Activated naive CD4-positive, alpha-beta T cell treated with anti-CD3 and anti-CD28 coated beads, Interleukin-2, amount 50 U/mL, for 24 hours (primary cell): Measurements from ENCODE around the gene MYL10.

ENCODE experiments used
- H3K27ac Mint-ChIP-seq: one replicate; pipeline ENCODE4 v1.8.0; 2021; ENCODE audit warnings: mild to moderate bottlenecking, mixed read lengths
- H3K27me3 Mint-ChIP-seq: one replicate; pipeline ENCODE4 v1.8.0; 2021; ENCODE audit warnings: mixed read lengths
- H3K36me3 Mint-ChIP-seq: one replicate; pipeline ENCODE4 v1.8.0; 2021; ENCODE audit warnings: mixed read lengths
- H3K4me1 Mint-ChIP-seq: one replicate; pipeline ENCODE4 v1.8.0; 2021; ENCODE audit warnings: mixed read lengths
- H3K4me3 Mint-ChIP-seq: one replicate; pipeline ENCODE4 v1.8.0; 2021; ENCODE audit warnings: mild to moderate bottlenecking, mixed read lengths
- H3K9me3 Mint-ChIP-seq: one replicate; pipeline ENCODE4 v1.8.0; 2021; ENCODE audit warnings: mixed read lengths

The MYL10 gene

DNA sequence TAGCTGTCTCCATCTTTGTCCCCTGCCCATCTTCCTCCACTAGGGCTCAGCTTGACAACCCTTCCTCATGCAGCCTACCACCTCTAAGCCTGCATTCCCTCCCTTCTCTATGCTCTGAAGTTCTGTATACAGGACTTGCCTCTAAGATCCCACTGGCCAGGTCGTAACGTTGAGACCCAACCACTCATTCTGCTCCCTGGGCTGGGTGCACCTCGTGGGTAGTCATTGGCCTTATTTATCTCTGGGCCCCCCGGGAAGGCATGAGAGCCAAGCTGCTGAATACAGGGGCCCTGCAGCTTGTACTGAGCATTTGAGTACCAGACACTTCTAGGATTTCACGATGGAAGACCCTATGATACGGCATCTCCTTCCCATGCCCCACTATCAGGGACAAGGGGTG lies 31.2 kb downstream of the MYL10 start:
- Mint-ChIP-seq H3K9me3 (no peaks in the 10 kb centered on the region), H3K27me3 (no peaks in the 10 kb centered on the region), H3K4me3 (no peak overlapping the region), H3K4me1 (no peaks in the 10 kb centered on the region), H3K27ac (no peak overlapping the region), H3K36me3 (no peaks in the 10 kb centered on the region)

DNA sequence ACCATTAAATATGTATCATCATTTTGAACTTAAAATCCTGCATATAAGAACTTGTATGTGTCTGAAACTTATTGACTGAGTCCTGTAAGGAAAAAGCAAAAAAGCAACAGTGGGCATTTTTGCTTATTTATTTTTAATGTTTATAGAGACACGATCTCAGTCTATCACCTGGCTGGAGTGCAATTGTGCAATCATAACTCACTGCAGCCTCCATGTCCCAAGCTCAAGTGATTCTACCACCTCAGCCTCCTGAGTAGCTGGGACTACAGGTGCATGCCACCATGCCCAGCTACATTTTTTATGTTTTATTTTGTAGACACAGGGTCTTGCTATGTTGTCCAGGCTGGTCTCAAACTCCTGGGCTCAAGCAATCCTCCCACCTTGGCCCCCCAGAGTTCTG lies 32.2 kb downstream of the MYL10 start:
- Mint-ChIP-seq H3K27me3 (no peaks in the 10 kb centered on the region), H3K4me1 (no peaks in the 10 kb centered on the region), H3K4me3 (no peak overlapping the region), H3K27ac (no peak overlapping the region), H3K36me3 (no peaks in the 10 kb centered on the region), H3K9me3 (no peaks in the 10 kb centered on the region)

DNA sequence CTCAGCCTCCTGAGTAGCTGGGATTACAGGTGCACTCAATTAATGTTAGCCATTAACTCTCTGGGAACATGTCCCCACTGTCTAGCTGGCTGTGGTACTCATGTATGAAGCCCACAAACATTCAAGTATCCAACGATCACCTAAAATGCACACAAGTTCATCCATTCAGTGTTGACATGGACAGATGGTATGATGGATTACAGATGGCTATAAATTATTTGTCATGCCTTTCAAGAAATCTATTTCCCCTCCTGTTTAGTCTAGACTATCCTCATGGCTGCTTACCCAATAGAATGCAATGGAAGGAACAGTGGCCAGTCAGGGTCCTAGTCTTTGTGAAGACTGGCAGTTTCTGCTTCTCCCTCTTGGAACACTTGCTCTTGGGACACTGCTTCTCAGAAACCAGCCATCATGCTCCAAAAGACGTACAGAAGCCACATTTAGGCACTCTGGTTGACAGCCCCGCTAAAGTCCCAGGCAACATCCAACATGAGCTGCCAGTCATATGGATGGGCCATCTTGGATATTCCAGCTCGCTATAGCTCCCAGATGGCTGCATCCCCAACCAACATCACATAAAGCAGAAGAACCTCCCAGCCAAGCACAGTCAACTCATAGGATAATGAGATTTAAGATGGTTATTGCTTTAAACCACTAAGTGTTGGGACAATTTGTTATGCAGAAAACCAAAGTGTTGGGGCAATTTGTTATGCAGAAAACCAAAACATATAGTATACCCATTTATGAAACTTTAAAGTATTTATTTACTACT lies 33.1 kb downstream of the MYL10 start:
- Mint-ChIP-seq H3K4me1 (no peaks in the 10 kb centered on the region), H3K4me3 (no peak overlapping the region), H3K9me3 (no peaks in the 10 kb centered on the region), H3K27ac (no peak overlapping the region), H3K27me3 (no peaks in the 10 kb centered on the region), H3K36me3 (no peaks in the 10 kb centered on the region)

GRCh38 chr7:101595246-101595645 lies 33.9 kb downstream of the MYL10 start:
- Mint-ChIP-seq H3K27me3 (no peaks in the 10 kb centered on the region), H3K4me1 (no peaks in the 10 kb centered on the region), H3K9me3 (no peaks in the 10 kb centered on the region), H3K4me3 (no peak overlapping the region), H3K36me3 (no peaks in the 10 kb centered on the region), H3K27ac (no peak overlapping the region)

DNA sequence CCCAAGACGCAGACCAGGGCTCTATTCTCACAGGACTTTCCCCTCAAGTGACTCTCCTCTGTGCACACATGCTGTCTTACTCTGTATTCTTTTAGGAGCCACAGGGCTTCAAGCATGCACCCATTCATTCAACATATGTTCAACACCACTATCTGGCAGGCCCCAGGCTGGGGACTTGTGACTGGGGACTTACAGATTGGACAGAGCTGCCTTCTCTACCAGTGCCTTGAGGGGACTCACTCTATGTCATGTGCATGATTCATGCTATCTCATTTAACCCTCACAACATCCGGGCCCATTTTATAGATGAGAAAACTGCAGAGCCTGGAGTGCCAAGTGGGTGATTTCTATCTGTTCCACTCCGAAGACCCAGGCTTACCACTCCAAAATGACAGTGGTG lies 34.3 kb downstream of the MYL10 start:
- Mint-ChIP-seq H3K4me3 (no peak overlapping the region), H3K27me3 (no peaks in the 10 kb centered on the region), H3K27ac (no peak overlapping the region), H3K4me1 (no peaks in the 10 kb centered on the region), H3K9me3 (no peaks in the 10 kb centered on the region), H3K36me3 (no peaks in the 10 kb centered on the region)

- H3K9me3 Mint-ChIP-seq = no peaks in the 10 kb centered on the region
- H3K4me1 Mint-ChIP-seq = no peaks in the 10 kb centered on the region
- no peaks in the 10 kb centered on the region for H3K36me3 Mint-ChIP-seq
- no peak overlapping the region for H3K27ac Mint-ChIP-seq
- H3K4me3 Mint-ChIP-seq = no peak overlapping the region
- no peaks in the 10 kb centered on the region for H3K27me3 Mint-ChIP-seq
Measured at GRCh38 chr7:101593556-101593955, 35.5 kb downstream of the MYL10 start.

- Mint-ChIP-seq H3K27ac (no peak overlapping the region), H3K4me3 (no peak overlapping the region), H3K36me3 (no peaks in the 10 kb centered on the region), H3K4me1 (no peaks in the 10 kb centered on the region), H3K9me3 (no peaks in the 10 kb centered on the region), H3K27me3 (no peaks in the 10 kb centered on the region)
Measured at GRCh38 chr7:101591504-101591903, 37.6 kb downstream of the MYL10 start.

DNA sequence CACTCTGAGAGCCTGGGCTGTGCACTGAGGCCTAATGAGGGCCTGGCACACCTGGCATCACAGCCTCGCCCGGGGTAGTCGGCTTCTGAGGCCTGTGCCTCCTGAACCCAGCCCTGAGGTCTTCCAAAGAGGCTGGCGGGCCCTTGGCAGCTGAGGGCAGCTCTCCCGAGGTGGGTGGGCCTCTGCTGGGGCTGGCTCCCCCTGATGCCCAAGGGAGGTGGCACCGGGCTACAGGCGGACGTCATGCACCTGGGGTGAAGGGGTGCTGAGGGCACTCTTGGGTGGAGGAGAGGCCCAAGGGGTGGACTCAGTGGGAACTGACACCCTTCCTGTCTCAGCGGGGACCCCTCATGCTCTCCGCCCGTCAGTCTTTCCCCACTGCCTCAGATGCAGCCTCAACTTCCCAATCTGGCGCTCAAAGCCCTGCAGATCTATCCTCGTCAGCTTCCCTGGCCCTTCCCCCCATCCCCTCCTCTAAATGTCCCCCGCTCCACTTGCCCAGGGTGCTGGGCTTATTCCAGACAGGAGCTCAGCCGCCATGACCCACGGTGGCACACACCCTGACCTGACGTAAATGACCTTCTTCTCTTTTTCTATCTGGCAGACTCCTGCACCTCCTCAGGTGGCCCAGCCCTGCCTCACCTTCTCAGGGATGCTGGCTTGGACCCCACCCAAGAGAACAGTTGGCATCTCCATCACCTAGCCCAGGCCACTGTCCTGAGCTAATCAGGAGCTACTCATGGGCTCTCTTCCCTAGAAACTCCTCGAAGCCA lies 38.2 kb downstream of the MYL10 start:
- H3K27ac Mint-ChIP-seq = no peak overlapping the region

GRCh38 chr7:101589976-101590662 lies 39.0 kb downstream of the MYL10 start:
- Mint-ChIP-seq H3K27me3 (no peaks in the 10 kb centered on the region), H3K9me3 (no peaks in the 10 kb centered on the region), H3K27ac (no peak overlapping the region), H3K36me3 (no peaks in the 10 kb centered on the region), H3K4me3 (no peak overlapping the region), H3K4me1 (no peaks in the 10 kb centered on the region)

More for the DNA sequence above, 38.2 kb downstream of the MYL10 start:
- H3K9me3 Mint-ChIP-seq = no peaks in the 10 kb centered on the region
- no peaks in the 10 kb centered on the region for H3K36me3 Mint-ChIP-seq
- H3K4me3 Mint-ChIP-seq = no peak overlapping the region
- H3K4me1 Mint-ChIP-seq = no peaks in the 10 kb centered on the region
- no peaks in the 10 kb centered on the region for H3K27me3 Mint-ChIP-seq

DNA sequence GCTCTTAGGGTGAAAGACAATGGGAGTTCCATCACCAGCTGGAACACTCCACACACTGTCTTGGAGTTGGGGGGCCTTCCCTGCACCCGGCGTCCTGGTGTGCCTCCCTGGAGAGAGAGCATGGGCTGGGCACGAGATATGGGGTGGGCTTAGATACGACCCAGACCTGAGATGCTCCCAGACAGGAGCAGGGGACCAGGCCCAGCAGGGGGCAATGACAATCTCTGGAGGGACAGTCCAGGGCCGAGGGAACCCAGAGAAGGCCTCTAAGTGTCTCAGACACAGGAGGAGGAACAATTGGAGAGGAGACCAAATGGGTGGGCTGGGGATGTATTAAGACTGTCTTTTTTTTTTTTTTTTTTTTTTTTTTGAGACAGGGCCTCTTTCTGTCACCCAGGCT lies 40.0 kb downstream of the MYL10 start:
- no peak overlapping the region for H3K27ac Mint-ChIP-seq
- no peak overlapping the region for H3K4me3 Mint-ChIP-seq
- H3K27me3 Mint-ChIP-seq = no peaks in the 10 kb centered on the region
- H3K36me3 Mint-ChIP-seq = no peaks in the 10 kb centered on the region
- H3K4me1 Mint-ChIP-seq = no peaks in the 10 kb centered on the region
- no peaks in the 10 kb centered on the region for H3K9me3 Mint-ChIP-seq

GRCh38 chr7:101588131-101588935 lies 40.8 kb downstream of the MYL10 start:
- Mint-ChIP-seq H3K9me3 (no peaks in the 10 kb centered on the region), H3K4me3 (no peak overlapping the region), H3K27ac (no peak overlapping the region), H3K4me1 (no peaks in the 10 kb centered on the region), H3K36me3 (no peaks in the 10 kb centered on the region), H3K27me3 (no peaks in the 10 kb centered on the region)

DNA sequence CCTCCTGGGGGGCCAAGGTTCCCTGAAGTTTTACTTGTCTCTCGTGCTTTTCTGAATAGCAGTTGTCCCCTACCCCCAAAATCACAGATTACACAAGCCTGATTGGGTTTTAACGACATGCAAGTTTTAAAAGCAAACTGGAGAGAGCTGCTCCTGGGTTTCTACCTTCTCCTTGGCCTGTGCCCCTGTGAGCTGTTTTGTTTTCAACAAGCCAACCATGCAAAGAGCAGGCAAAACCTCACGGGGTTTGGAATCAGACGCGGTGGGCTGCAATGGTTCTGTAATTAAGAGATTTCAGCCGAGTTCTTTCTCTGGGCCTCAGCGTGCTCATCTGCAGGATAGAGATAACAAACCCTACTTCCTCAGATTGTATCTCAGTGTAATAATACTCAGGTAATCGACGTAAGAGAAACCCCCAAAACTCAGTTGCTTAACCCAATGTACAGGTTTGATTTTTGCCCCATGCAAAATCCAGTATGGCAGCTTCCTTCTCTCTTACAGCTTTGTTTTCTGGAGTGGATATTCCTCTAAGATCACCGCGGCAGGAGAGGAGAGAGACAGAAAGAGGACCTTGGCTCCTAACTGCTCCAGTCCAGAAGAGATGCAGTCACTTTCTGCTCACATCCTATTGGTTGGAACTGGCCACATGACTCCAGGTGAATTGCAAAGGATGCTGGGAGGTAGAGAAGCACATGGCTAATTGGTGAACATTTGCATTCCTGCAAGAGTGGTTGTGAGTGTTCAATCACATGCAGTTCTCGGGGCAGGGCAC lies 42.0 kb downstream of the MYL10 start:
- Mint-ChIP-seq H3K27ac (no peak overlapping the region), H3K4me3 (no peak overlapping the region), H3K4me1 (no peaks in the 10 kb centered on the region), H3K27me3 (no peaks in the 10 kb centered on the region), H3K36me3 (no peaks in the 10 kb centered on the region), H3K9me3 (no peaks in the 10 kb centered on the region)

DNA sequence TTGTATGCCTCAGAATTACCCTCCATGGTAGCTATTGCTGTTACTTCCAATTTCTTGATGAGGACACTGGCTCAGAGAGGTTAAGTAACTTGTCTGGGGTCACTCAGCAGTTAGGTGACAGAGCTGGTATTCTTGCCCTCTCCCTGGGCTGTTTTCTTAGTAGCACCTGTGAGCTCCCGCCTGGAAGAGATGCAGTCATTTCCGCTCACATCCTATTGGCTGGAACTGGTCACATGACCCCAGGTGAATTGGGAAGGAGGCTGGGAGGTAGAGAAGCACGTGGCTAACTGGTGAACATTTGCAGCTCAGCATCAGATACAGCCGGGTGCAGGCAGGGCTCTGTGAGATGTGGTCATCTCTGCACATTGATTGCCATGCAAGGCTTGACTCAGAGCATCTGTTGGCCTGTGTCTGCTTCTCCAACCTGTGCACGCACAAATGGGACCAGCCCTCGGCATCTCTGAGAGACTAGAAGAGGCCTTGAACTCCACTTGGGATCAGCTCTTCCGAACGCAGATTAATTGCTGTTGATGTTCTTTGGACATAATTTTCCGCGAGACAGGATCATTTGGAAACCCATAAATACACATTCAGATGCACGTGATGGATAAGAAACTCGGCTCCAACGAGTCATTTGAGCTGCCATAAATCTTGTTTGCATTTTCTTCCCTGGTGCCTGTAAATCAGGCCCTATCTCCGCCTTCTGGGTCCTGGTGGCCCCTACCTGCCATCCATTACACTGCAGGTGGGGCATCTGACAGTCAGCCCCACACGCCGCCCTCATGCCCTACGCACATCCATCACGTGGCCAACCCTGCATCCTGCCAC lies 42.8 kb downstream of the MYL10 start:
- Mint-ChIP-seq H3K27me3 (no peaks in the 10 kb centered on the region), H3K27ac (no peak overlapping the region)

DNA sequence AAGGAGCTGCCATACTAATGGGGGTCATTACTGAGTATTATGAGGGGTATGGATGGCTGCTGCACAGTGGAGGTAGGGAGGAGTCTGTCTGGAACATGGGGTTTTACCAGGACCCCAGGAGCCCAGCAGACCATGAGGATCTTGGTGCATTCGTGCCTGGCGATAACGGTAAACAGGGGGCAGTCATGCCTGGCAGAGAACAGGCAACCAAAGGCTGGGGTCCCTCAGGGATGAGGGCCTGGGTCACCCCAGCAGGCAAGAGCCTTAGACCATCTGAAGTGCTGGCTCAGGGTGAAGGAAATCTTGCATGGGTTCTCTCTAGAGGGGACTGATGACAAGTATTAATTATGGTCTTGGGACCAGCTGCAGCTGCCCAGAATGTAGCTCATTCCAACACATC lies 46.1 kb downstream of the MYL10 start:
- H3K27me3 Mint-ChIP-seq = peaks cover 2% of the 10 kb centered on the region
- H3K9me3 Mint-ChIP-seq = no peaks in the 10 kb centered on the region
- H3K4me1 Mint-ChIP-seq = no peaks in the 10 kb centered on the region
- H3K36me3 Mint-ChIP-seq = no peaks in the 10 kb centered on the region
- H3K27ac Mint-ChIP-seq = no peak overlapping the region
- no peak overlapping the region for H3K4me3 Mint-ChIP-seq

More for the DNA sequence above, 42.8 kb downstream of the MYL10 start:
- no peaks in the 10 kb centered on the region for H3K9me3 Mint-ChIP-seq
- H3K36me3 Mint-ChIP-seq = no peaks in the 10 kb centered on the region
- H3K4me3 Mint-ChIP-seq = no peak overlapping the region
- H3K4me1 Mint-ChIP-seq = no peaks in the 10 kb centered on the region
